Liver (tissue), 9 donors: ENCODE data around the gene NRF1. TPM values are rescaled to one million over a fixed set of nuclear protein-coding genes. Genes with fewer than 3 reads are reported as not detected.

Experiments
- DNase-seq: peaks from one replicate; pipeline ENCODE4 v3.0.0-alpha.2; 2017; ENCODE audit warnings: low spot score
- H3K27ac ChIP-seq, 2 donors: one replicate each; pipeline ENCODE4 v1.7.0; 2013; ENCODE audit warnings: inconsistent platforms in 2 of 2, low read length in 2 of 2, control low read depth in 1 of 2, low read depth in 1 of 2, mild to moderate bottlenecking in 1 of 2
- H3K27me3 ChIP-seq, 4 donors: one replicate each; pipeline versions ENCODE4 v1.6.1 to v1.7.0; 2013; ENCODE audit warnings: low read length in 3 of 4, inconsistent platforms in 1 of 4, mild to moderate bottlenecking in 1 of 4, moderate library complexity in 1 of 4; ENCODE audit not compliant: control insufficient read depth in 4 of 4, insufficient read depth in 4 of 4
- H3K36me3 ChIP-seq, 4 donors: one replicate each; pipeline versions ENCODE4 v1.6.1 to v1.7.0; 2013; ENCODE audit warnings: low read length in 3 of 4, mild to moderate bottlenecking in 3 of 4, low read depth in 1 of 4, moderate library complexity in 1 of 4; ENCODE audit not compliant: control insufficient read depth in 4 of 4, insufficient read depth in 3 of 4
- H3K4me1 ChIP-seq, 4 donors: one replicate each; pipeline versions ENCODE4 v1.6.1 to v1.7.0; 2013; ENCODE audit warnings: low read length in 3 of 4, mild to moderate bottlenecking in 3 of 4, moderate library complexity in 1 of 4; ENCODE audit not compliant: control insufficient read depth in 4 of 4, insufficient read depth in 4 of 4
- H3K4me3 ChIP-seq, 3 donors: one replicate each; pipeline versions ENCODE4 v1.6.1 to v1.7.0; 2013; ENCODE audit warnings: low read length in 3 of 3, control low read depth in 1 of 3, low read depth in 1 of 3, mild to moderate bottlenecking in 1 of 3
- H3K9ac ChIP-seq, 2 donors: one replicate each; pipeline ENCODE4 v1.7.0; 2013; ENCODE audit warnings: low read length in 2 of 2, mild to moderate bottlenecking in 2 of 2, moderate library complexity in 2 of 2, control low read depth in 1 of 2, low read depth in 1 of 2
- H3K9me3 ChIP-seq, 4 donors: one replicate each; pipeline versions ENCODE4 v1.6.1 to v1.7.0; 2013; ENCODE audit warnings: low read length in 3 of 4; ENCODE audit not compliant: control insufficient read depth in 4 of 4
- CTCF ChIP-seq: fragments of 150-350 bp; IDR thresholded peaks from 2 replicates; pipeline ENCODE4 v1.5.1; 2017; ENCODE audit warnings: improper control_type of control experiment, low read depth, low read length; ENCODE audit not compliant: missing input control
- EGR1 ChIP-seq, 2 donors: IDR thresholded peaks; 2 replicates each; pipeline ENCODE4 v1.6.1; 2016 to 2018; ENCODE audit warnings: antibody characterized with exemption in 2 of 2, low read depth in 2 of 2
- FOXA1 ChIP-seq: IDR thresholded peaks from 2 replicates; pipeline ENCODE4 v1.6.1; 2016; ENCODE audit warnings: antibody characterized with exemption
- FOXA2 ChIP-seq: IDR thresholded peaks from 2 replicates; pipeline ENCODE4 v1.6.1; 2016; ENCODE audit warnings: antibody characterized with exemption
- GABPA ChIP-seq, 2 donors: IDR thresholded peaks in 1 of 2; conservative IDR thresholded peaks in 1 of 2; 2 replicates each; pipeline ENCODE4 v1.6.1; 2016; ENCODE audit warnings: antibody characterized with exemption in 2 of 2, mild to moderate bottlenecking in 1 of 2, moderate library complexity in 1 of 2
- HNF4A ChIP-seq, 2 donors: conservative IDR thresholded peaks; 2 replicates each; pipeline ENCODE4 v1.6.1; 2016; ENCODE audit warnings: antibody characterized with exemption in 2 of 2, mild to moderate bottlenecking in 2 of 2
- HNF4G ChIP-seq: IDR thresholded peaks from 2 replicates; pipeline ENCODE4 v1.6.1; 2016; ENCODE audit warnings: antibody characterized with exemption
- JUND ChIP-seq, 2 donors: IDR thresholded peaks; 2 replicates each; pipeline ENCODE4 v1.6.1; 2016; ENCODE audit warnings: antibody characterized with exemption in 2 of 2
- NR2F2 ChIP-seq: IDR thresholded peaks from 2 replicates; pipeline ENCODE4 v1.6.1; 2016; ENCODE audit warnings: antibody characterized with exemption
- RAD21 ChIP-seq, 2 donors: IDR thresholded peaks; 2 replicates each; pipeline ENCODE4 v1.6.1; 2016; ENCODE audit warnings: antibody characterized with exemption in 2 of 2, mild to moderate bottlenecking in 2 of 2
- RXRA ChIP-seq, 2 donors: IDR thresholded peaks; 2 replicates each; pipeline ENCODE4 v1.6.1; 2017 to 2018; ENCODE audit warnings: antibody characterized with exemption in 2 of 2, mild to moderate bottlenecking in 1 of 2
- SP1 ChIP-seq: IDR thresholded peaks from 2 replicates; pipeline ENCODE4 v1.6.1; 2018; ENCODE audit warnings: antibody characterized with exemption, mild to moderate bottlenecking
- TAF1 ChIP-seq: conservative IDR thresholded peaks from 2 replicates; pipeline ENCODE4 v1.6.1; 2016; ENCODE audit warnings: antibody characterized with exemption, mild to moderate bottlenecking
- YY1 ChIP-seq: IDR thresholded peaks from 2 replicates; pipeline ENCODE4 v1.6.1; 2016; ENCODE audit warnings: antibody characterized with exemption, mild to moderate bottlenecking
- ZBTB33 ChIP-seq: IDR thresholded peaks from 2 replicates; pipeline ENCODE4 v1.6.1; 2016; ENCODE audit warnings: antibody characterized with exemption
- WGBS: extraction: QIAGEN DNeasy Blood & Tissue Kit; methylation state at CpG from one replicate; pipeline ENCODE4 v1.1.7; 2013; 5-methylcytosine and 5-hydroxymethylcytosine counted together
- polyA plus RNA-seq, 2 donors: library from polyadenylated mRNA; stranded (reverse) in 1 of 2; unstranded in 1 of 2; fragments of 200-250 nt in 1 of 2; fragments of >200 nt in 1 of 2; fragmentation: Nextera tagmentation in 1 of 2; extraction: Ambion mirVana in 1 of 2; gene quantifications; one replicate each; pipeline versions ENCODE4 v1.2.1 to v1.2.3, GENCODE V29; 2013 to 2015
- total RNA-seq, 2 donors: library from RNA; depleted of rRNA; stranded (reverse); fragments of >200 nt; gene quantifications; one replicate each; pipeline ENCODE4 v1.2.3, GENCODE V29; 2014
- TF ChIP-seq, protein P1 (sequence below): IDR thresholded peaks from 2 replicates; pipeline ENCODE4 v1.6.1; 2016; ENCODE audit warnings: antibody characterized with exemption
- TF ChIP-seq, protein P2 (sequence below): IDR thresholded peaks from 2 replicates; pipeline ENCODE4 v1.6.1; 2016; ENCODE audit warnings: antibody characterized with exemption, mild to moderate bottlenecking
- TF ChIP-seq, protein P3 (sequence below): IDR thresholded peaks from 2 replicates; pipeline ENCODE4 v1.6.1; 2016; ENCODE audit warnings: antibody characterized with exemption
- donor health status: healthy.
- donor health status: healthy.
- donor health status: healthy.
- donor health status: healthy.
- donor health status: healthy.

Gene NRF1
- total and polyA plus RNA-seq, 4 donors, result 1.3 to 14.8 (median 5.3) TPM

DNA sequence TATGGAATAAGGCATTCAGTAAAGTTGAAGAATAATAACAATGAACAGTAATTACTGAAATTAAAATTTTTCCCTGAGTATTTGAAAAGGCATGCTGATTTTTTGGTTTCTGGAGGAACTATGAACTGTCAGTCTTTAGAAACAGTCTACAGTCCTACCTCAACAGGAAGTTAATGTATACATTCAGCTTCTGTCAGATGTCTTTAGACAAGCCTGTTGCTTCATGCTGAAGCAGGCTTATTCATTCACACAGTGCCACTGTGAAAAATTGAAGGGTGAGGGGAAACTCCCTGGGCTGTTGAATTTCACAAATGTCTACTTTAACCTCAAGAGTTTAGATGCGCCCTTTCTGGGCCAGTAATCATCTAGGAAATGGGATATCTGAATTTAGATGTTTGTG, 3.5 kb downstream of the NRF1 start:
- Histone ChIP-seq H3K27ac (no peak overlapping the region), H3K36me3 (no peaks in the 10 kb centered on the region), H3K27me3 (no peaks in the 10 kb centered on the region), H3K4me3 (no peak overlapping the region), H3K9ac (no peak overlapping the region), H3K9me3 (no peaks in the 10 kb centered on the region), H3K4me1 (peaks cover 0 to 26% (median 14%) of the 10 kb centered on the region in 4 donors)
- DNase-seq, result no peak
- TF ChIP-seq, protein P1, sequence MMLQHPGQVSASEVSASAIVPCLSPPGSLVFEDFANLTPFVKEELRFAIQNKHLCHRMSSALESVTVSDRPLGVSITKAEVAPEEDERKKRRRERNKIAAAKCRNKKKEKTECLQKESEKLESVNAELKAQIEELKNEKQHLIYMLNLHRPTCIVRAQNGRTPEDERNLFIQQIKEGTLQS, result no peak
- TF ChIP-seq, protein P2, sequence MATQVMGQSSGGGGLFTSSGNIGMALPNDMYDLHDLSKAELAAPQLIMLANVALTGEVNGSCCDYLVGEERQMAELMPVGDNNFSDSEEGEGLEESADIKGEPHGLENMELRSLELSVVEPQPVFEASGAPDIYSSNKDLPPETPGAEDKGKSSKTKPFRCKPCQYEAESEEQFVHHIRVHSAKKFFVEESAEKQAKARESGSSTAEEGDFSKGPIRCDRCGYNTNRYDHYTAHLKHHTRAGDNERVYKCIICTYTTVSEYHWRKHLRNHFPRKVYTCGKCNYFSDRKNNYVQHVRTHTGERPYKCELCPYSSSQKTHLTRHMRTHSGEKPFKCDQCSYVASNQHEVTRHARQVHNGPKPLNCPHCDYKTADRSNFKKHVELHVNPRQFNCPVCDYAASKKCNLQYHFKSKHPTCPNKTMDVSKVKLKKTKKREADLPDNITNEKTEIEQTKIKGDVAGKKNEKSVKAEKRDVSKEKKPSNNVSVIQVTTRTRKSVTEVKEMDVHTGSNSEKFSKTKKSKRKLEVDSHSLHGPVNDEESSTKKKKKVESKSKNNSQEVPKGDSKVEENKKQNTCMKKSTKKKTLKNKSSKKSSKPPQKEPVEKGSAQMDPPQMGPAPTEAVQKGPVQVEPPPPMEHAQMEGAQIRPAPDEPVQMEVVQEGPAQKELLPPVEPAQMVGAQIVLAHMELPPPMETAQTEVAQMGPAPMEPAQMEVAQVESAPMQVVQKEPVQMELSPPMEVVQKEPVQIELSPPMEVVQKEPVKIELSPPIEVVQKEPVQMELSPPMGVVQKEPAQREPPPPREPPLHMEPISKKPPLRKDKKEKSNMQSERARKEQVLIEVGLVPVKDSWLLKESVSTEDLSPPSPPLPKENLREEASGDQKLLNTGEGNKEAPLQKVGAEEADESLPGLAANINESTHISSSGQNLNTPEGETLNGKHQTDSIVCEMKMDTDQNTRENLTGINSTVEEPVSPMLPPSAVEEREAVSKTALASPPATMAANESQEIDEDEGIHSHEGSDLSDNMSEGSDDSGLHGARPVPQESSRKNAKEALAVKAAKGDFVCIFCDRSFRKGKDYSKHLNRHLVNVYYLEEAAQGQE, result no peak
- no peak for TF ChIP-seq FOXA1
- no peak for TF ChIP-seq CTCF
- TF ChIP-seq RXRA (IDR thresholded peaks at IDR 0.05), result no peak
- TF ChIP-seq HNF4G, result no peak
- TF ChIP-seq TAF1, result no peak
- no peak for TF ChIP-seq FOXA2
- TF ChIP-seq ZBTB33, result no peak
- no peak for TF ChIP-seq SP1
- 85% methylated on average over 1 of the region's 1 CpG for WGBS

DNA sequence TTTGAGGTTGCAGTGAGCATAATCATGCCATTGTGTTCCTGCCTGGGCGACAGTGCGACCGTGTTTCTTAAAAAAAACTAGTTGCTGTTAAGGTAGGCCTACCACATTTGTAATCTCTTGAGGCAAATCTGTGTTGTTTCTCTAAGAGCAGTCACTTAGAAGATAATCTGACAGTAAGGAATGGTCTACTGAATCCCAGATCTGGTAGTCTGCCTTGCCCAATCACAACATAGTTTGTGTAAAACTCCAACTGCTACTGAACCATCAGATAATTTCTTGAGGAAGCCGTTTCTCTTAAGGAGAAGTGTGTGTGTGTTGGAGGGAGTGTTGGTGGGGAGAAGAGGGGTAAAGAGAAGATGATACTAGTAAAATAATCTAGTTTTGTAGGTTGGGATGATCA, 5.0 kb downstream of the NRF1 start:
- Histone ChIP-seq H3K9ac (no peak overlapping the region), H3K36me3 (no peaks in the 10 kb centered on the region), H3K9me3 (no peaks in the 10 kb centered on the region), H3K4me1 (peaks cover 0 to 18% (median 10%) of the 10 kb centered on the region in 4 donors), H3K27me3 (no peaks in the 10 kb centered on the region), H3K27ac (no peak overlapping the region), H3K4me3 (no peak overlapping the region)
- WGBS, result 82% methylated on average over 4 of the region's 4 CpGs
- no peak for DNase-seq
- TF ChIP-seq, protein P2, result no peak
- TF ChIP-seq EGR1 (IDR thresholded peaks at IDR 0.05; ENCODE audit: low read depth in 2 of 2) (no peak), NR2F2 (no peak), RXRA (IDR thresholded peaks at IDR 0.05) (no peak), TAF1 (no peak), RAD21 (IDR thresholded peaks at IDR 0.05) (no peak), YY1 (no peak), GABPA (IDR thresholded peaks at IDR 0.05 in 1 of 2, conservative IDR thresholded peaks at IDR 0.05 in 1 of 2) (no peak), HNF4G (no peak), FOXA1 (no peak), JUND (IDR thresholded peaks at IDR 0.05) (no peak), FOXA2 (no peak), ZBTB33 (no peak), HNF4A (conservative IDR thresholded peaks at IDR 0.05) (no peak), SP1 (no peak)
- TF ChIP-seq, protein P1, result no peak
- TF ChIP-seq, protein P3, sequence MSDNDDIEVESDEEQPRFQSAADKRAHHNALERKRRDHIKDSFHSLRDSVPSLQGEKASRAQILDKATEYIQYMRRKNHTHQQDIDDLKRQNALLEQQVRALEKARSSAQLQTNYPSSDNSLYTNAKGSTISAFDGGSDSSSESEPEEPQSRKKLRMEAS, result no peak
